Activated CD4-positive, alpha-beta T cell treated with anti-CD3 and anti-CD28 coated beads, Interleukin-2, amount 50 U/mL, for 16 hours (primary cell): ENCODE measurements around the gene PCP4L1.
"Not testable (repeated sequence)": the region's sequence is repeated elsewhere in the genome, so short reads cannot be mapped to it uniquely, and the experiment has no call there.

Experiments used
- DNase-seq: peaks from one replicate; pipeline ENCODE4 v3.0.0-alpha.2; 2020

Gene PCP4L1

GRCh38 chr1:161274874-161275273 is 16.3 kb downstream of the PCP4L1 start:
- DNase-seq: no peak

DNA sequence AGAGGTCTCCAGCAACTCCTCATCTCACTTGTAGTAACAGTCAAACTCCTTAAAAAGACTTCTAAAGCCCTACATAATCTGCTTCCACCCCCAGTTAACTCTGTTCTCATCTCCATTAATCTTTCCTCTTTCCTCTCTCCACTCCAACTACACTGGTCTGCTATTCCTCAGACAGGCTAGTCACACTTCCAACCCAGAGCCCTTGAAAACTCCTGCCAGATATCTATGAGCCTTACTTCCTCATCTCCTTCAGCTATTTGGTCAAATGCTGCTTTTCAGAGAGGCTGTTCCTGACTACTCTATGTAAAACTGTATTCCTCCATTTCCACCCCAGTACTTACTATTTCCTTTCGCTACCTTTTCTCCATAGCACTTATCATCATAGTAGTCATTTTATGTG is 24.4 kb downstream of the PCP4L1 start:
- no peak for DNase-seq

- no peak for DNase-seq
Measured at GRCh38 chr1:161285113-161285512, 26.6 kb downstream of the PCP4L1 start.

- DNase-seq: no peak
Measured at GRCh38 chr1:161285521-161285920, 27.0 kb downstream of the PCP4L1 start.

- DNase-seq: no peak
Measured at GRCh38 chr1:161287482-161288054, 29.0 kb downstream of the PCP4L1 start.

- DNase-seq: no peak
Measured at GRCh38 chr1:161290779-161291178, 32.2 kb downstream of the PCP4L1 start.

- DNase-seq: no peak
Measured at GRCh38 chr1:161297415-161297814, 38.9 kb downstream of the PCP4L1 start.

DNA sequence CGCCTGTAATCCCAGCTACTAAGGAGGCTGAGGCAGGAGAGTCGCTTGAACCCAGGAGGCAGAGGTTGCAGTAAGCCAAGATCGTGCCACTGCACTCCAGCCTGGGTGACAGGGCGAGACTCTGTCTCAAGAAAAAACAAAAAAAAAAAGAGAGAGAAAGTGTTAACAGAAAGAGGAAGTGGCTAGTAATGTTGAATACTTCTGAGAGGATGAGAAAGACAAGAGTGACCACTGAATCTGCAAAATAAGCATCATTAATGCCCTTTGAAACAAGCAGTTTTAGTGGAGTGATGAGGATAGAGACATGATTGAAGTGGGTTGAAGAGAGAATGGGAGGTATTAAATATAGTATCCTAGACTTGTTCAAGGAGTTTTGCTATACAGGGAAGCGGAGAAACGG is 39.6 kb downstream of the PCP4L1 start:
- no peak for DNase-seq

- no peak for DNase-seq
Measured at GRCh38 chr1:161299347-161299746, 40.8 kb downstream of the PCP4L1 start.

DNA sequence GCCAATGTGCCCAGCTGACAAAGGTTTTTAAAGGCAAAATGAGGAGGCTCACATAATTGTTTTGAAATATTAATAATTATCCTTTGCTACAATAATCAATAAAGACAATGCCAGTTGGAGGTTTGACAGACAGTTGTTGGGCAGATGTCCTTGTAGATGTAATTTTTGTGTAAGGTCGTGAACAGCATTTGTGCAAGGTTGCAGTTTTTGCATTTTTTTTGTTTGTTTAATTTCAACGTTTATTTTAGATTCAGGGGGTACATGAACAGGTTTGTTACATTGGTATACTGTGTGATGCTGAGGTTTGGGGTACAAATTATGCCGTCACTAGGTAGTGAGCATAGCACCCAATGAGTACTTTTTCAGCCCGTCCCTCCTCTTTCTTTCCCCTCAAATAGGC is 41.9 kb downstream of the PCP4L1 start:
- no peak for DNase-seq

- DNase-seq: no peak
Measured at GRCh38 chr1:161304927-161305866, 46.7 kb downstream of the PCP4L1 start.

DNA sequence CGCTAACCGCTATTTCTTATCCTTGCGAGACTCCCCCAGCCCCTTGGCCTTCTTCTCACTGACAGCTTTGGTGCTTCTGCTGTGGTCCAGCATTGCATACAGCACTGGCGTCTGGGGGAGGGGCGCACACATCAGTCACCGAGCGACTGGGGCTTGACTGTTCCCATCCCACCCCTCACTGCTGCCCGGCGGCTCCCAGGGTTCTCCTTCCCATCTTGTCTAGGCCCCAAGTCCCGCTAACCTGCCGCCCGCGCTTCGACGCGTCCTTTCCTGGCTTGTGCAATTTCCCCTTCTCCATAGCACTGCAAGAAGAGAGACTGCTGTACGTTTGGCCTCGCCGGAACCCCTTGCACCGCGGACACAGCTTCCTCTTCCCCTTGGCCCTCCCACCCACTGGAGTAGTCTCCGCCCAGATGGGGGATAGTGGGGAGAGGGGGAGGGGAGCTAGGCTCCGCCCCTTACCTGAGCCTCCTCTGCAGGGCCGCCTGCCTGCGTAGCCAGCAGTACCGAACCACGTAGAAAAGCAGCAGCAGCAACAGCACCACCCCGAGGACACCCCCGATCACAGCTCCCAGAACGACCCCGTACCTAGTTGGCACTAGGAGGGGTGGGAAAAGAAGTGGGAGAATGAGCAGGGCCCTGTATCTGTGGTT is 47.4 kb downstream of the PCP4L1 start:
- DNase-seq: peak; percentile 89

DNA sequence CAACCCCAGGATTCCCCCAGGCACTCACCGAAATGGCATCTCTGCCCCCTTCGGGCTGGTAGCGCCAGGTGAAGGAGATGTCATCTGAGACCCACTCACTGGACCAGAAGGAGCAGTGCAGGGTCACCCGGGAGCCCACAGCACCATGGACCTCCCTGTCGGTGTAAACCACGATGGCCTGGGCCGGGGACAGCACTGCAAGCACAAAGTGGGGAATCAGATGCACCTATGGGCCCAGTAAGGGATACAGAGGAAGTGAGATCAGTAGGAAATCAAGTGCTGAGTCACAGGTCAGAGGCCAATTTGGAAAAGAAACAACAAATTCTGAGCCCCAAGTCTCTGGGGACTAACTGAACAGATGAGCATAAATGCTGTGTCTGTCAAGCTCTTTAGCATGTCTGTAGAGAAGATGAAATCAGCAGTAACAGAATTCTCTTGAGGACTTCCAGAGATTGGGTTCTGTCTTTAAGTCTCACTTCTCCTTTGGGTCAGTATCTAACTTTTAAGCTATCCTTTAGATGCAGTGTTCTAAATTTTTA is 48.8 kb downstream of the PCP4L1 start:
- no peak for DNase-seq

DNA sequence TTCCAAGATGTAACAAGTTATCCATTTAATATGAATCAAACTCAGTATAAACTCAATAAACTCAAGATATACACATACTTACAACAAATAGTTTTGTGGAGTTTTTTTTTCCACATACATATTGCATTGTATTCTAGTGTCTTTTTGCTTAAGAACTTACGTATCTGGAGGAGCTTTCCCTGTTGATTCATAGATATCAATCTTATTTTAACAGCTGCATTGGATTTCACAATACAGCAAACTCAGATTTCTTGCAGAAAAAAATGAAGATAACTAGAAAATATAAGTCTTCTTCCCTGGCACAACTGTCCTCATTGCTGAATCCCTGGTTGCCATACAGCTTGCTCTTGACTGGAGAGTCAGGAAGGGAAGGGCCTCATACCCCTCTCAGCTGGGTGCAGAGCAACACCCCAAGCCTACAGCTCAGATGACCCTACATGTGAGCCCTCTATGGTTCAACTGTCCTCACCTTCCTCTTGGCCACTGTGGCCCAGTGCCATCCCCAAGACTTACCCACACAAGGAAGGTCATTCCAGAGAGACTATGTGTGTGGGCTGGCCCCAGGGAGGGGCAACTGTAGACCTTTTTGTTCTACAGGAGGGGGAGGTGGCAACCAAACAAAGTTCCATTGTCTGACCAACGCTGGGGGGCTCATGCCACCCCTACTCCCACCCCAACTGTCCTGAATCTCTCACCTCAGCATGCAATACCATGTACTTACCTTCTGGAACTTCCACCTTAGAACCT is 49.5 kb downstream of the PCP4L1 start:
- DNase-seq: no peak

- no peak for DNase-seq
Measured at GRCh38 chr1:161309868-161310267, 51.3 kb downstream of the PCP4L1 start, which contains the start of gene MPZ. MPZ (minus strand) TSS chr1:161309968; CDS start chr1:161309905, 63 bp downstream.

DNA sequence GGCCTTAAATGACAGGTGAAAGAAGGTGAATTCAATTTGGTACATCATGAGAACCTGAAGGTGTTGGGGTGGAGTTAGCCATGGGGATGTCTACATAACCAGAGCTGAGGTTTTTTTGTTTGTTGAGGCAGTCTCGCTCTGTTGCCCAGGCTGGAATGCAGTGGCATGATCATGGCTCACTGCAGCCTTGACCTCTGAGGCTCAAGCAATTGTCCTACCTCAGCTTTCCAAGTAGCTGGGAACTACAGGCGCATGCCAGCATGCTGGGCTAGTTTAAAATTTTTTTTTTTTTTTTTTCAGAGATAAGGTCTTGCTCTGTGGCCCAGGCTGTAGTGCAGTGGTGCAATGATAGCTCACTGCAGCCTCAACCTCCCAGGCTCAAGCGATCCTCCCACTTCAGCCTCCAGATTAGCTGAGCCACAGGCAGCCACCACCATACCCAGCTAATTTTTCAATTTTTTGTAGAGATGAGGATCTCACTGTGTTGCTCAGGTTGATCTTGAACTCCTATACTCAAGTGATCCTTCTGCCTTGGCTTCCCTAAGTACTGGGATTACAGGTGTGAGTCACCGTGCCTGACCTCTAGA is 53.1 kb downstream of the PCP4L1 start:
- no peak for DNase-seq

DNA sequence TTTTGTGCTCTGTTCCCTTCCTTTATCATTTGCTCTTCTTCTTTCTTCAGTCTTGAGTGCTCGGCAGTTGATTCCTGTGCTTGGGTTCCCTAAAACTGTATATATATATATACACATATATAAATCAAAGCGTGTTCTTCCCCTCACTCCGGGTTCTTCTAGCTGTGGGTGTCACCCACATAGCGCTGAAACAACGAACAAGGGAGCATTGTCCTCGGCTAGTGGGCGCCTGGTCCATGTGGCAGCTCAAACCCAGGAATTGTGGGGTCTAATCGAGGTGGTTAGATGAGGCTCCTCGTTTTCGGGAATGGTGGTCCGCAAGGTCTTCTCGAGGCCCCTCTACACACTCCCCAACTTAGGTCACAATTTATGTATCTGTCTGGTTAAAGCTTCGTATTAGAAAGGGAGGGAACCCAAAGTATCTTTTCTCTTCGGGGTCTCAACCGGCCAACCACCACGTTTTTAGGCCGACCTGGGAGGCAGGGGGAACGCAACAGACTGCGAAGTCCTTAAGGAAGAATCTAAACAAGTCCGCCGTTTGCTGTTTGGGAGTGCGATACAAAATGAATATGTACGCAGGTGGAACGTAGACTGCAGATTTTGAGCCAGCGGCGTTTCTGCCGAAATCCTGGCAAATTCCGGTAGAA is 55.1 kb downstream of the PCP4L1 start:
- no peak for DNase-seq

DNA sequence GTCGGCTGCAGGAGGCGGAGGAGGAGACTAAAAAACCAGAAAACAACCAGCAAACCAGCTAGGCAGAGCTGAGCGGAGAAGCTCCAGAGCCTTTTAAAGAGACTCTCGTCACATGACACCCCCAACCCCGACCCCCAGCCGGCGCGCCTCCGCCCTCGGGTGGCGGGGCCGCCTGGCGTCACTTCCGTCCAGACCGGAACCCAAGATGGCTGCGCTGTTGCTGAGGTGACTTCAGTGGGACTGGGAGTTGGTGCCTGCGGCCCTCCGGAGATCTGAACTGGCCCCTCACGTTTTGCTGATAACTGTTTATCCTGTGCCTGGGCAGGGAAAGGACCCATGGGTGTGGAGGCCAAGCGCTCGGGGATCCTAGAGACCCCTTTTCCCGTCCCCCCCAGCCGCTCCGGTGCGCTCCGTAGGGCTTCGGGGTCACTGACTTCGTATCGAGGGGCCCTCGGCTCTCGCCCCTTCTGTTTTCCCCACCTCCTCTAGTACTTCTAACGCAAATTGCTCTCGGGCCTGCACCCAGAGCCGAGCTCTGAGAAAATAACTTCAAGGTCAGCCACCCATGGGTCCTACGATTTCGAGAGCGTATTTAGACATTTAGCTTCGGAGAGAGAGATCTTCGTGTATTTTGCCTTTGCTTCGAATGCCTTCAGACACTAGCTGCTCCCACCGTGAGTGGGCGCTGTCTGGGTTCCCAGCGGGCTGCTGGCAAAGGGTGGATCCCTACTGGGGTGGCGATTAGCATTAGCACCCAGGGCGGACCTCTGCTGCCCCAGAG is 55.8 kb downstream of the PCP4L1 start, which contains the start of gene SDHC:
TSS of gene SDHC (plus strand) at position 181 of the 781 bp plus-strand sequence. CDS start at position 206, 25 bp downstream.
- peak; percentile 90 for DNase-seq

GRCh38 chr1:161315841-161316674 is 57.5 kb downstream of the PCP4L1 start:
- DNase-seq: not testable (repeated sequence)

DNA sequence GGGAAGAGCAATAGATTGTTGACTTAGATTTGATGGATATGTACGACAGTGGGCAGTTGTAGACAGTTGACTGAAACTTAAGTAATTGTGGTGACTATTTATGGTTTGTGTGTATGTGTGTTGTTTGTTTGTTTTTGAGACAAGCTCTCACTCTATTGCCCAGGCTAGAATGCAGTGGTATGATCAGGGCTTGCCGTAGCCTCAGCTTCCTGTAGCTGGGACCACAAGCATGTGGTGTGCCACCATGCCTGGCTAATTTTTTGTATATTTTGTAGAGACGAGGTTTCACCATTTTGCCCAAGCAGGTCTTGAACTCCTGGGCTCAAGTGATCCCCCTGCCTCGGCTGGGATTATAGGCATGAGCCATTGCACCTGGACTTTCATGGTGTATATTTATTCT is 65.5 kb downstream of the PCP4L1 start:
- DNase-seq: peak; percentile 24
